H9 (cell line): ENCODE measurements around the gene HIF1A. TPM values are rescaled to one million over a fixed set of nuclear protein-coding genes. Genes with fewer than 3 reads are reported as not detected.

Experiments
- DNase-seq: peaks from one replicate; pipeline ENCODE4 v3.0.0-alpha.2; 2017
- H2AFZ ChIP-seq: one replicate; pipeline ENCODE4 v1.6.1; 2013; ENCODE audit warnings: mild to moderate bottlenecking, low read length, control low read depth, moderate library complexity
- H2AK5ac ChIP-seq: 2 replicates; pipeline ENCODE4 v1.6.1; 2013; ENCODE audit warnings: low read length, control low read depth, mixed read lengths; ENCODE audit not compliant: insufficient read length
- H2BK120ac ChIP-seq: one replicate; pipeline ENCODE4 v1.6.1; 2013; ENCODE audit warnings: low read depth, mild to moderate bottlenecking, low read length, control low read depth, inconsistent platforms; ENCODE audit not compliant: poor library complexity, severe bottlenecking
- H2BK12ac ChIP-seq: 2 replicates; pipeline ENCODE4 v1.6.1; 2013; ENCODE audit warnings: low read length, control low read depth, mixed read lengths, low read depth; ENCODE audit not compliant: insufficient read length
- H2BK15ac ChIP-seq: 2 replicates; pipeline ENCODE4 v1.6.1; 2013; ENCODE audit warnings: low read depth, low read length, control low read depth
- H2BK20ac ChIP-seq: one replicate; pipeline ENCODE4 v1.6.1; 2013; ENCODE audit warnings: low read depth, mild to moderate bottlenecking, low read length, control low read depth, inconsistent platforms; ENCODE audit not compliant: poor library complexity, severe bottlenecking
- H2BK5ac ChIP-seq: 2 replicates; pipeline ENCODE4 v1.6.1; 2013; ENCODE audit warnings: low read length, control low read depth, mixed read lengths; ENCODE audit not compliant: insufficient read length
- H3K14ac ChIP-seq: 2 replicates; pipeline ENCODE4 v1.6.1; 2013; ENCODE audit warnings: low read length, control low read depth; ENCODE audit not compliant: insufficient read depth
- H3K18ac ChIP-seq: 2 replicates; pipeline ENCODE4 v1.6.1; 2013; ENCODE audit warnings: low read depth, mild to moderate bottlenecking, mixed read lengths, low read length, control low read depth; ENCODE audit not compliant: insufficient read length
- H3K23ac ChIP-seq: 2 replicates; pipeline ENCODE4 v1.6.1; 2013; ENCODE audit warnings: low read length, control low read depth, mixed read lengths, low read depth; ENCODE audit not compliant: insufficient read length
- H3K23me2 ChIP-seq: 2 replicates; pipeline ENCODE4 v1.6.1; 2013; ENCODE audit warnings: low read depth, mild to moderate bottlenecking, mixed read lengths, low read length, control low read depth; ENCODE audit not compliant: insufficient read length, poor library complexity, severe bottlenecking
- H3K27ac ChIP-seq: 2 replicates; pipeline ENCODE4 v1.5.1; 2013; ENCODE audit warnings: low read length, control low read depth, mixed read lengths, low read depth; ENCODE audit not compliant: insufficient read length
- H3K27me3 ChIP-seq: 2 replicates; pipeline ENCODE4 v1.6.1; 2013; ENCODE audit warnings: low read length, control low read depth, inconsistent platforms; ENCODE audit not compliant: insufficient read depth
- H3K4ac ChIP-seq: 2 replicates; pipeline ENCODE4 v1.6.1; 2013; ENCODE audit warnings: low read depth, mild to moderate bottlenecking, control low read depth, inconsistent platforms, low read length, moderate library complexity
- H3K4me1 ChIP-seq: 2 replicates; pipeline ENCODE4 v1.6.1; 2013; ENCODE audit warnings: low read length, control low read depth, inconsistent platforms; ENCODE audit not compliant: insufficient read depth
- H3K4me2 ChIP-seq: 2 replicates; pipeline ENCODE4 v1.6.1; 2013; ENCODE audit warnings: low read length, control low read depth, mixed read lengths; ENCODE audit not compliant: insufficient read length, insufficient read depth
- H3K56ac ChIP-seq: 2 replicates; pipeline ENCODE4 v1.6.1; 2013; ENCODE audit warnings: low read depth, mild to moderate bottlenecking, mixed read lengths, low read length, control low read depth; ENCODE audit not compliant: insufficient read length
- H3K79me1 ChIP-seq: 2 replicates; pipeline ENCODE4 v1.6.1; 2013; ENCODE audit warnings: low read depth, mild to moderate bottlenecking, moderate library complexity, low read length, control low read depth, inconsistent platforms; ENCODE audit not compliant: insufficient read depth, poor library complexity, severe bottlenecking
- H3K79me2 ChIP-seq: 2 replicates; pipeline ENCODE4 v1.6.1; 2013; ENCODE audit warnings: low read length, control low read depth, inconsistent platforms; ENCODE audit not compliant: insufficient read depth
- H3K9ac ChIP-seq: 2 replicates; pipeline ENCODE4 v1.6.1; 2013; ENCODE audit warnings: low read length, control low read depth, mixed read lengths; ENCODE audit not compliant: insufficient read length; ENCODE audit errors: extremely low read depth
- H3K9me3 ChIP-seq: one replicate; pipeline ENCODE4 v1.6.1; 2013; ENCODE audit warnings: low read depth, low read length, inconsistent platforms; ENCODE audit not compliant: control insufficient read depth
- H3T11ph ChIP-seq: one replicate; pipeline ENCODE4 v1.6.1; 2013; ENCODE audit warnings: mild to moderate bottlenecking, low read length, control low read depth, inconsistent platforms
- H4K20me1 ChIP-seq: one replicate; pipeline ENCODE4 v1.6.1; 2013; ENCODE audit not compliant: control insufficient read depth, insufficient read length, insufficient read depth
- H4K5ac ChIP-seq: 2 replicates; pipeline ENCODE4 v1.6.1; 2013; ENCODE audit warnings: low read depth, mild to moderate bottlenecking, mixed read lengths, low read length, control low read depth; ENCODE audit not compliant: insufficient read length
- H4K8ac ChIP-seq: replicated peaks from 2 replicates; pipeline ENCODE4 v1.6.1; 2013; ENCODE audit warnings: low read length, control low read depth, mixed read lengths, low read depth; ENCODE audit not compliant: insufficient read length
- H4K91ac ChIP-seq: 2 replicates; pipeline ENCODE4 v1.6.1; 2013; ENCODE audit warnings: low read depth, mild to moderate bottlenecking, moderate library complexity, mixed read lengths, low read length, control low read depth; ENCODE audit not compliant: insufficient read length
- H3K27ac Mint-ChIP-seq, 3 experiments: 2 replicates in 2 of 3; 3 replicates in 1 of 3; pipeline ENCODE4 v1.8.0; 2020 to 2021; ENCODE audit warnings: mixed read lengths in 3 of 3, mild to moderate bottlenecking in 1 of 3, moderate library complexity in 1 of 3
- H3K27me3 Mint-ChIP-seq: 2 replicates; pipeline ENCODE4 v1.8.0; 2021; ENCODE audit warnings: low read depth, mild to moderate bottlenecking, moderate library complexity, mixed read lengths
- H3K36me3 Mint-ChIP-seq, 3 experiments: 2 replicates in 2 of 3; 3 replicates in 1 of 3; pipeline ENCODE4 v1.8.0; 2020 to 2021; ENCODE audit warnings: low read depth in 3 of 3, mixed read lengths in 3 of 3; ENCODE audit not compliant: insufficient read depth in 1 of 3
- H3K4me1 Mint-ChIP-seq, 2 experiments: 2 replicates each; pipeline ENCODE4 v1.8.0; 2020; ENCODE audit warnings: mixed read lengths in 2 of 2
- H3K4me3 Mint-ChIP-seq, 2 experiments: 2 replicates in 1 of 2; 3 replicates in 1 of 2; pipeline ENCODE4 v1.8.0; 2020 to 2021; ENCODE audit warnings: mild to moderate bottlenecking in 2 of 2, mixed read lengths in 2 of 2, moderate library complexity in 1 of 2
- H3K9me3 Mint-ChIP-seq, 2 experiments: 2 replicates in 1 of 2; 3 replicates in 1 of 2; pipeline ENCODE4 v1.8.0; 2020; ENCODE audit warnings: mild to moderate bottlenecking in 2 of 2, mixed read lengths in 2 of 2, moderate library complexity in 1 of 2
- WGBS: extraction: QIAGEN DNeasy Blood & Tissue Kit; methylation state at CpG from one replicate; pipeline ENCODE4 v1.1.7; 2013; ENCODE audit warnings: missing lambda C conversion rate, low lambda C conversion rate, mixed read lengths; ENCODE audit not compliant: insufficient read length; ENCODE audit errors: extremely low coverage; 5-methylcytosine and 5-hydroxymethylcytosine counted together
- total RNA-seq: library from RNA; stranded (reverse); gene quantifications from 2 replicates; pipeline ENCODE4 v1.2.1, GENCODE V29; 2021
- TF ChIP-seq, protein P1 (sequence below): fragments of 200-600 bp; sonication (generic); conservative IDR thresholded peaks from 3 replicates; pipeline ENCODE4 v1.8.0; 2021; ENCODE audit warnings: antibody characterized with exemption, mild to moderate bottlenecking

HIF1A gene
- total RNA-seq, 1 experiment from 2014 or later = 154 TPM

DNA sequence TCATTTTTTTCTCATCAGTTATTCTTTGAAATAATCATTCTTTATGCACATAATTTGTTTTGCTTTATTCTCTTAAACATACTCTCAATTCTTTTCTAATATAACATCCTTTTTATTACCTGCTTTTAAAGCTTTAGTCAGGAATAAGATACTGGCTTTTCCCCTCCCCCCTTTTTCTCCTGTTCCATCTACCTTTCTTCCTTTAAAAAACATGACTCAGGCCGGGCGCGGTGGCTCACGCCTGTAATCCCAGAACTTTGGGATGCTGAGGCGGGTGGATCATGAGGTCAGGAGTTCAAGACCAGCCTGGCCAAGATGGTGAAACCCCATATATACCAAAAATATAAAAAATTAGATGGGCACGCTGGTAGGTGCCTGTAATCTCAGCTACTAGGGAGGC, 25.4 kb downstream of the HIF1A start:
- no peak overlapping the region for H2BK20ac ChIP-seq
- H3K56ac ChIP-seq = no peak overlapping the region
- Mint-ChIP-seq H3K4me1 (peaks cover 37 to 38% of the 10 kb centered on the region in 2 experiments), H3K27me3 (no peaks in the 10 kb centered on the region), H3K36me3 (peaks cover 21 to 45% (median 44%) of the 10 kb centered on the region in 3 experiments; a peak in 5 of 7 replicates), H3K27ac (peak overlapping the region in 1 of 3 experiments; percentile 47; a peak in 2 of 7 replicates), H3K9me3 (no peaks in the 10 kb centered on the region), H3K4me3 (no peak overlapping the region)
- H2AK5ac ChIP-seq = no peak overlapping the region
- H4K8ac ChIP-seq = no peak overlapping the region
- no peak overlapping the region for H2AFZ ChIP-seq
- H4K91ac ChIP-seq = no peak overlapping the region
- no peaks in the 10 kb centered on the region for H4K20me1 ChIP-seq
- no peak overlapping the region for H2BK5ac ChIP-seq
- no peak overlapping the region for H2BK12ac ChIP-seq
- H3K79me2 ChIP-seq = peaks cover 35% of the 10 kb centered on the region; the same call in 1 of the 2 replicates
- H3K14ac ChIP-seq = no peak overlapping the region
- no peak overlapping the region for H3K4me2 ChIP-seq
- no peaks in the 10 kb centered on the region for H3K4me1 ChIP-seq
- no peak overlapping the region for H2BK15ac ChIP-seq
- no peaks in the 10 kb centered on the region for H3K27me3 ChIP-seq
- DNase-seq = no peak
- H3K9me3 ChIP-seq = no peaks in the 10 kb centered on the region
- TF ChIP-seq, protein P1, sequence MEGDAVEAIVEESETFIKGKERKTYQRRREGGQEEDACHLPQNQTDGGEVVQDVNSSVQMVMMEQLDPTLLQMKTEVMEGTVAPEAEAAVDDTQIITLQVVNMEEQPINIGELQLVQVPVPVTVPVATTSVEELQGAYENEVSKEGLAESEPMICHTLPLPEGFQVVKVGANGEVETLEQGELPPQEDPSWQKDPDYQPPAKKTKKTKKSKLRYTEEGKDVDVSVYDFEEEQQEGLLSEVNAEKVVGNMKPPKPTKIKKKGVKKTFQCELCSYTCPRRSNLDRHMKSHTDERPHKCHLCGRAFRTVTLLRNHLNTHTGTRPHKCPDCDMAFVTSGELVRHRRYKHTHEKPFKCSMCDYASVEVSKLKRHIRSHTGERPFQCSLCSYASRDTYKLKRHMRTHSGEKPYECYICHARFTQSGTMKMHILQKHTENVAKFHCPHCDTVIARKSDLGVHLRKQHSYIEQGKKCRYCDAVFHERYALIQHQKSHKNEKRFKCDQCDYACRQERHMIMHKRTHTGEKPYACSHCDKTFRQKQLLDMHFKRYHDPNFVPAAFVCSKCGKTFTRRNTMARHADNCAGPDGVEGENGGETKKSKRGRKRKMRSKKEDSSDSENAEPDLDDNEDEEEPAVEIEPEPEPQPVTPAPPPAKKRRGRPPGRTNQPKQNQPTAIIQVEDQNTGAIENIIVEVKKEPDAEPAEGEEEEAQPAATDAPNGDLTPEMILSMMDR = no peak
- no peak overlapping the region for H3K9ac ChIP-seq
- H3T11ph ChIP-seq = no peak overlapping the region
- no peak overlapping the region for H2BK120ac ChIP-seq
- no peak overlapping the region for H3K27ac ChIP-seq
- no CpG with 5 or more reads among the region's 6 CpGs for WGBS
- peaks cover 6% of the 10 kb centered on the region for H3K79me1 ChIP-seq
- H4K5ac ChIP-seq = no peak overlapping the region
- no peak overlapping the region for H3K18ac ChIP-seq
- H3K4ac ChIP-seq = no peak overlapping the region
- H3K23me2 ChIP-seq = no peaks in the 10 kb centered on the region
- no peak overlapping the region for H3K23ac ChIP-seq
